Measurements from ENCODE around the gene SRSF12.

Gene SRSF12

GRCh38 chr6:89122625-89123024, 4.8 kb upstream of the SRSF12 start:
- H3K4me3 ChIP-seq (replicated peaks in 1 of 2; ENCODE audit: low read depth in 2 of 2, low read length in 2 of 2), result no peak overlapping the region
- TF ChIP-seq CTCF (IDR thresholded peaks at IDR 0.05; ENCODE audit: low read depth, low read length), result peak; percentile 38
- DNase-seq (ENCODE audit: low read depth in 2 of 2), result peak; percentile 58 to 59

- DNase-seq (ENCODE audit: low read depth in 2 of 2), result no peak
- no peak for TF ChIP-seq CTCF (IDR thresholded peaks at IDR 0.05; ENCODE audit: low read depth, low read length)
- no peak overlapping the region for H3K4me3 ChIP-seq (replicated peaks in 1 of 2; ENCODE audit: low read depth in 2 of 2, low read length in 2 of 2)
These were observed 4.1 kb upstream of the SRSF12 start for GRCh38 chr6:89121934-89122333.

GRCh38 chr6:89120371-89120770, 2.5 kb upstream of the SRSF12 start:
- no peak for TF ChIP-seq CTCF (IDR thresholded peaks at IDR 0.05; ENCODE audit: low read depth, low read length)
- DNase-seq (ENCODE audit: low read depth in 2 of 2), result no peak
- no peak overlapping the region for H3K4me3 ChIP-seq (replicated peaks in 1 of 2; ENCODE audit: low read depth in 2 of 2, low read length in 2 of 2)

- no peak for TF ChIP-seq CTCF (IDR thresholded peaks at IDR 0.05; ENCODE audit: low read depth, low read length)
- no peak overlapping the region for H3K4me3 ChIP-seq (replicated peaks in 1 of 2; ENCODE audit: low read depth in 2 of 2, low read length in 2 of 2)
- no peak for DNase-seq (ENCODE audit: low read depth in 2 of 2)
These were observed 1.1 kb upstream of the SRSF12 start for GRCh38 chr6:89118931-89119330.

- no peak overlapping the region for H3K4me3 ChIP-seq (replicated peaks in 1 of 2; ENCODE audit: low read depth in 2 of 2, low read length in 2 of 2)
- no peak for DNase-seq (ENCODE audit: low read depth in 2 of 2)
- TF ChIP-seq CTCF (IDR thresholded peaks at IDR 0.05; ENCODE audit: low read depth, low read length), result no peak
These were observed 1.2 kb downstream of the SRSF12 start for GRCh38 chr6:89116702-89117101.

- no peak for DNase-seq (ENCODE audit: low read depth in 2 of 2)
These were observed 5.9 kb downstream of the SRSF12 start for GRCh38 chr6:89111933-89112332.

More at GRCh38 chr6:89111933-89112332, 5.9 kb downstream of the SRSF12 start:
- no peak for TF ChIP-seq CTCF (IDR thresholded peaks at IDR 0.05; ENCODE audit: low read depth, low read length)
- H3K4me3 ChIP-seq (replicated peaks in 1 of 2; ENCODE audit: low read depth in 2 of 2, low read length in 2 of 2), result no peak overlapping the region
